Measurements from ENCODE around the gene HLA-DPB1. TPM values are rescaled to one million over a fixed set of nuclear protein-coding genes. Genes with fewer than 3 reads are reported as not detected.

The HLA-DPB1 gene
- total RNA-seq: 6.8 and 41.1 TPM in 2 replicates

GRCh38 chr6:33075568-33076405, at the start of gene HLA-DPB1:
Gene HLA-DPB1, plus strand, starts transcription at chr6:33075990. Its CDS starts 52 bp downstream, at chr6:33076042.

GRCh38 chr6:33073431-33073871, 2.3 kb upstream of the HLA-DPB1 start, which contains the start of gene HLA-DPA1:
Gene HLA-DPA1, minus strand, starts transcription at chr6:33073649.

Other genes starting within 250 kb of the HLA-DPB1 start
- gene TAP2, start 237.3 kb upstream of the HLA-DPB1 start, total RNA-seq: 11.3 and 38.3 TPM in 2 replicates
- 36.0 and 72.1 TPM in 2 replicates for gene PSMB8, start 231.9 kb upstream of the HLA-DPB1 start, total RNA-seq
- 32.8 and 46.4 TPM in 2 replicates for gene TAP1, start 222.3 kb upstream of the HLA-DPB1 start, total RNA-seq
- gene PSMB9, start 221.8 kb upstream of the HLA-DPB1 start, total RNA-seq: 7.0 and 16.7 TPM in 2 replicates
- 0.65 and 2.5 TPM in 2 replicates for gene HLA-DMB, start 135.0 kb upstream of the HLA-DPB1 start, total RNA-seq
- gene HLA-DMA, start 122.9 kb upstream of the HLA-DPB1 start, total RNA-seq: 1.8 TPM in 1 of 2 replicates, not detected in the other
- 80.0 and 97.4 TPM in 2 replicates for gene BRD2, start 107.4 kb upstream of the HLA-DPB1 start, total RNA-seq
- gene HLA-DOA, start 66.4 kb upstream of the HLA-DPB1 start, total RNA-seq: under 0.01 TPM in 1 of 2 replicates, not detected in the other
- 6.5 TPM in 1 of 2 replicates, not detected in the other for gene HLA-DPA1, start 2.3 kb upstream of the HLA-DPB1 start, total RNA-seq
- gene COL11A2, start 116.5 kb downstream of the HLA-DPB1 start, total RNA-seq: 0.33 and 0.63 TPM in 2 replicates
- gene RXRB, start 124.7 kb downstream of the HLA-DPB1 start, total RNA-seq: 17.8 and 24.0 TPM in 2 replicates
- 107 and 109 TPM in 2 replicates for gene SLC39A7, start 124.9 kb downstream of the HLA-DPB1 start, total RNA-seq
- gene HSD17B8, start 128.7 kb downstream of the HLA-DPB1 start, total RNA-seq: 17.4 and 30.6 TPM in 2 replicates
- gene RING1, start 132.5 kb downstream of the HLA-DPB1 start, total RNA-seq: 18.4 and 27.4 TPM in 2 replicates
- 33.6 and 34.9 TPM in 2 replicates for gene VPS52, start 195.9 kb downstream of the HLA-DPB1 start, total RNA-seq
- gene RPS18, start 196.1 kb downstream of the HLA-DPB1 start, total RNA-seq: 2,376 and 3,028 TPM in 2 replicates
- gene B3GALT4, start 201.1 kb downstream of the HLA-DPB1 start, total RNA-seq: 3.7 and 16.6 TPM in 2 replicates
- gene WDR46, start 213.2 kb downstream of the HLA-DPB1 start, total RNA-seq: 45.5 and 86.5 TPM in 2 replicates
- gene PFDN6, start 213.6 kb downstream of the HLA-DPB1 start, total RNA-seq: 39.6 and 67.3 TPM in 2 replicates
- 27.1 and 50.1 TPM in 2 replicates for gene RGL2, start 223.0 kb downstream of the HLA-DPB1 start, total RNA-seq
- gene TAPBP, start 238.1 kb downstream of the HLA-DPB1 start, total RNA-seq: 182 and 475 TPM in 2 replicates
- gene ZBTB22, start 241.8 kb downstream of the HLA-DPB1 start, total RNA-seq: 14.3 and 27.6 TPM in 2 replicates
- 27.1 and 41.7 TPM in 2 replicates for gene DAXX, start 247.0 kb downstream of the HLA-DPB1 start, total RNA-seq